NB4 (cell line): ENCODE data around the gene SCT.

Experiments
- DNase-seq: peaks from one replicate; pipeline ENCODE4 v3.0.0; 2010; ENCODE audit warnings: low read depth
- H3K4me3 ChIP-seq: one replicate; pipeline ENCODE4 v1.5.1; 2011; ENCODE audit warnings: mild to moderate bottlenecking, low read depth, low read length, moderate library complexity
- CTCF ChIP-seq: IDR thresholded peaks from one replicate; pipeline ENCODE4 v1.5.1; 2012; ENCODE audit warnings: low read depth, low read length
- MAX ChIP-seq: IDR thresholded peaks from 2 replicates; pipeline ENCODE4 v1.6.1; 2011; ENCODE audit warnings: low read depth, low read length
- MYC ChIP-seq: IDR thresholded peaks from 2 replicates; pipeline ENCODE4 v1.6.1; 2011; ENCODE audit warnings: low read depth, low read length
- POLR2A ChIP-seq: IDR thresholded peaks from 2 replicates; pipeline ENCODE4 v1.6.1; 2011; ENCODE audit warnings: mild to moderate bottlenecking; ENCODE audit not compliant: insufficient read length; ENCODE audit errors: extremely low read depth

The SCT gene

GRCh38 chr11:603154-603553 is 23.8 kb downstream of the SCT start:
- TF ChIP-seq POLR2A: no peak
- TF ChIP-seq MYC: no peak
- no peak for TF ChIP-seq CTCF
- TF ChIP-seq MAX: no peak
- no peak overlapping the region for H3K4me3 ChIP-seq
- no peak for DNase-seq

- H3K4me3 ChIP-seq: no peak overlapping the region
- TF ChIP-seq MAX (no peak), CTCF (no peak)
- no peak for DNase-seq
These were observed 25.3 kb downstream of the SCT start for GRCh38 chr11:601573-602245.

- TF ChIP-seq MAX (no peak), CTCF (no peak), POLR2A (no peak), MYC (no peak)
- H3K4me3 ChIP-seq: no peak overlapping the region
- DNase-seq: no peak
These were observed 28.8 kb downstream of the SCT start for GRCh38 chr11:598005-598680.

- no peak for TF ChIP-seq MYC
- peak; percentile 23 for TF ChIP-seq CTCF
- TF ChIP-seq MAX: no peak
- no peak for DNase-seq
- H3K4me3 ChIP-seq: no peak overlapping the region
These were observed 29.7 kb downstream of the SCT start for GRCh38 chr11:597166-597725.

- no peak for DNase-seq
- TF ChIP-seq MAX: no peak
- TF ChIP-seq CTCF: no peak
- TF ChIP-seq POLR2A: no peak
- TF ChIP-seq MYC: no peak
- H3K4me3 ChIP-seq: no peak overlapping the region
These were observed 30.6 kb downstream of the SCT start for GRCh38 chr11:596374-596773.
